Endometrium (tissue), 2 donors: ENCODE measurements around the gene PRSS33.

ENCODE experiments used
- FAIRE-seq: peaks from 2 replicates; lab custom pipeline; 2012; peaks lifted over from hg19 to GRCh38; lab: Jason Lieb, UNC
- donor health status: control.
- donor health status: control.

The PRSS33 gene

GRCh38 chr16:2798723-2799204 lies 11.4 kb upstream of the PRSS33 start:
- no peak for FAIRE-seq

GRCh38 chr16:2795395-2796143 lies 8.2 kb upstream of the PRSS33 start:
- no peak for FAIRE-seq

GRCh38 chr16:2792940-2793339 lies 5.6 kb upstream of the PRSS33 start:
- no peak for FAIRE-seq

- FAIRE-seq: no peak
Measured at GRCh38 chr16:2791174-2791573, 3.8 kb upstream of the PRSS33 start.

DNA sequence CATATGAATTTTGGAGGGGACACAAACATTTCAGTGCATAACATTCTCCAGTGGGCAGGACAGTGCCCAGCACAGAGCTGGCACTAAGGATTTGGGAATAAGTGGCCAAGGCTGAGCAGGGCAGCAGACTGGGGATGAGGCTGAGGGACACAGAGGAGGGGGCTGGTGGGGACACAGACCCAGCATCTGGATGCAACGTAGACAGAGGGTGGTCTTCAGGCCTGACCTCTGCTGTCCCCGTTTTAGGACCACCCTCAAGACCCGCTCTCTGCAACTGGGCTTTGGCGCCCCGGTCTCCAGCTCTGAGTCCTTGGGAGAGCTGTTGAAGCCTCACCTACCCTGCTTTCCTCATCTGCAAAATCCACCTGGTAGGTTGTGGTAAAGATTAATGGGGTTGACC lies 3.3 kb upstream of the PRSS33 start:
- FAIRE-seq: no peak

- no peak for FAIRE-seq
Measured at GRCh38 chr16:2787961-2788360, 601 bp upstream of the PRSS33 start.

GRCh38 chr16:2786826-2787151 lies 571 bp downstream of the PRSS33 start:
- no peak for FAIRE-seq

DNA sequence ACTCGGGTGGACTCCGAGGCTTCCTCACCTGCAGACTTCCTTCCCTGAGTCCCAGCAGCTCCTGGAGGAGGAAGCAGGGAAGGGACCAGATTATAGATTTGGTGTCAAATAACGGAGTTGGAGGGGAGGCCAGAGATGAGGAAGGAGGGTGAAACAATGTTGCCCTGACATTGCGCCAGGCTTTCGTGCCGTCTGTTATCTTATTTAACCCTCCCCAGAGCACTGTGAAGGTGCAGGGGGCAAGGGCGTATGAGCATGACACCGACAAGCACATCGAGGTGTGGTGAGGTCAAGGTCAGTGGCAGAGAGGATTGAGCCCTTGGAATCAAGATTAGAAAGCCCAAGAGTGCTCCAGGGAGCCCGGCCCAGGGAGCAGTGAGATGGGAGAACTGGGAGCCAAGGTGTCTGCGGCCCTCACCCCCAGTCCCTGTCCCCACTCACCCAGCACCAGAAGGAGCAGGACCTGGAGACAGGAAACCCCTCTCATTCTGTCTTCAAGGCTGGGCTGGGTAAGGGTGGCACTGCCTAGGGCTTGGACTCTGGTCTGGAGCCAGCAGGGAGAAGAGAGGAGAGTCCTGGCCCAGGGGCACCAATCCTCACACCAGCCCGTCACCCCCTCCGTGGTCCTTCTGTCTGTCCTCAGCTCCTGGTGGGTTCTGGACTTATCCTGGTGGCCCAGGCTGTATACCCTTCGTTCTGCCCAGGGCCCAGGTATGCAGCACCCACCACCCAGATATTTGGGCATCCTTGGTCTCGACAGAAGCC lies 1.1 kb downstream of the PRSS33 start:
- FAIRE-seq: no peak

DNA sequence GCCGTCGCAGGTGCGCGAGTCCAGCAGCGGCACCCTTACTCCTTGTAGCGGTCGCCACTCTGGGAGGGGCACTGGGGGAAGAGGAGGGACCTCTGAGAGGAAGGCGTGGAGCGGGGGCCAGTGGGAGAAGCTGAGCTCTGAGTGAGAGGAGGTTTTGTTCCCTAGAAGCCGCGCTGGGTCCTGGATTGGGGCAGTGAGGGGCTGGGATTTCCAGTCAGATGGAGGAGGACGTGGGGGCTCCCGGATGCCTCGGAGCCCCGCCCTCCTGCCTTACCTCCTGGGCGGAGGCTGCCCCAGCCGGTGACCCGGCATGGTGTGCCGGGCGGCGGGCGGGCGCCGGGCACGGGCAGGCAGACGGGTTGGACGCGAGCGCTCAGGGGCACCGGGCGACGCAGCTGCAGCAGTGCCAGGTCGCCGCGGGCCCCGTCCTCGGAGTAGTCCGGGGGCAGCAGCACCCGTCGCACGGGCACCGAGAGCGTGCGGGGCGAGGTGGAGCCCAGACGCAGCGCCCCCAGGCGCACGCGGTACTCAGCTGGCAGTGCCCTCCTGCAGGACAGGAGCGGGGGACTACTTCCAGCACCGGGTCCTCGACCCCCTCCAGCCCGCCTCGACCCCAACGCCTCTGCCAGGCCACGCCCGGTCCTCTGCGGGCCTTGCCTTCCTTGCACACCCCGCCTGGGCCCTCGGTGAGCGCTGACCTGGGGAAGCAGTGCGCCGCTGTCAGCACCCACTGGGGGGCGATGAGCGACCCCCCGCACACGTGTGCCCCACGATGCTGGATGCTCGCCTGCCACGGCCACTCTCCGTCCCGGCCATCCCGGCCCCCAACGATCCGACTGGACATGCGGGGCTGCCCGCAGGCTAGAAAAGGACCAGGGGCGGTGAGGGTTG lies 2.0 kb downstream of the PRSS33 start:
- FAIRE-seq: no peak

DNA sequence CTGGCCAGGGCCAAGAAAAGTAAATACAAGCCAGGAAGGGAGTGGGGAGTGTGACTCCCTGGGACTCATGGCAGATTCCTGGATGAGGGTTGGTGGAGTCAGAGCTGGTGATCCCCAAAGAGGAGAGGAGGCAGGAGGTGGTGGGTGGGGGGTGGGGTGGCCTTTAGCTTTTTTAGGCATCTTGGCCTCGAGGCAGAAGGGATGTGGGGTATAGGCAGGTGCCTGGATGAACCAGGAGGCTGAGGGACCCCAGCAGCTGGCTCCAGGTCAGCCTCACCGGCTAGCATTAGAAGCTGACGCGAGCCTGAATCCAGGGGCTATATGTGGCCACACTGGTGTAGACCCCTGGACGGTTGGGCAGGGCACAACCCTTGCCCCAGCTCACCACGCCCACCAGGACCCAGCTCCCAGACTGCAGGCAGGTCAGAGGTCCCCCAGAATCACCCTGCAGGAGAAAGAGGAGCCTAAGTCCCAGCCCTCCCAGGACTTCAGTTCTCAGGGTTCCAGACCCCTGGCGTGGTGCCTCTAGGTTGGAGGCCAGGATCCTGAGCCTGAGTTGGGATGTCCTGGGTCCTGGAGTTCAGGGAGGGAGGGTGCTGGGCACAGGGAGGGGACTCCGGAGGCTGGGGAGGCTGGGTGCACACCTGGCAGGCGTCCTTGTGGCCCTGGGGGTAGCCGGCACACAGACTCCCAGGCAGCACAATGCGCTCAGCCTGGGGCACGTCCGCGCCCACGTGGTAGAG lies 2.8 kb downstream of the PRSS33 start:
- FAIRE-seq: no peak

DNA sequence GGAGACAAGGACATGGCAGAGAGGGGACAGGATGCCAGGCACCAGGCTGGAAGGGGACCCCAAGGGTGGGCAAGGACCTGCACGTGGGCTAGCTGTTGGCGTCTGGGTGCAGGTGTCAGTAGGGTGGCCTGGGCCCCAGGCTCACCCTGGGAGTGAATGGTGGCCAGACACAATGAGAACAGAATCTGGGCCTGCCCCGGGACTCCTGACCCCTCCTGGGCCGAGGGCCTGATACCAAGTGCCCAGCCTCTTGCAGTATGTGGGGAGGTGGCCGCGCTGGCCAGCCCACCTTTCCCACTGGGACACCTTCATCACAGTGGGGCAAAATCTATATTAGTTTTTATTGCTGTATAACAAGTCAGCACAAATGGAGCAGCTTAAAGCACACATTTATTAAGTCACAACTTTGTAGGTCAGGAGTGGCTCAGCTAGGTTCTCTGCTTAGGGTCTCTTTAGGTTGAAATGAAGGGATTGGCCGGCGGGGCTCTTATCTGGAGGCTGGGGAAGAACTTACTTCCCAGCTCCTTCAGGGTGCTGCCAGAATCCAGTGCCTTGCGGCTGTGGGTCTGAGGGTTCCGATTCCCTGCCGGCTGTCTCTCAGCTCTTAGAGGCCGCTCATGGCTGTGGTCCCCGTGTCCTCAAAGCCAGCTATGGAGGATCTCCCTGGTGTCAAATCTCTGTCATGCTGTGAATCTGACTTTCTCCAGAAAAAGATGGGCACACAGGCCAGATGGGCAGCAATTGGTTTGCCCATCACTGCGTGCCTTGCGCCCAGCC lies 3.6 kb downstream of the PRSS33 start:
- no peak for FAIRE-seq

GRCh38 chr16:2782583-2783351 lies 4.6 kb downstream of the PRSS33 start:
- FAIRE-seq: no peak

- no peak for FAIRE-seq
Measured at GRCh38 chr16:2779978-2780898, 7.1 kb downstream of the PRSS33 start.

DNA sequence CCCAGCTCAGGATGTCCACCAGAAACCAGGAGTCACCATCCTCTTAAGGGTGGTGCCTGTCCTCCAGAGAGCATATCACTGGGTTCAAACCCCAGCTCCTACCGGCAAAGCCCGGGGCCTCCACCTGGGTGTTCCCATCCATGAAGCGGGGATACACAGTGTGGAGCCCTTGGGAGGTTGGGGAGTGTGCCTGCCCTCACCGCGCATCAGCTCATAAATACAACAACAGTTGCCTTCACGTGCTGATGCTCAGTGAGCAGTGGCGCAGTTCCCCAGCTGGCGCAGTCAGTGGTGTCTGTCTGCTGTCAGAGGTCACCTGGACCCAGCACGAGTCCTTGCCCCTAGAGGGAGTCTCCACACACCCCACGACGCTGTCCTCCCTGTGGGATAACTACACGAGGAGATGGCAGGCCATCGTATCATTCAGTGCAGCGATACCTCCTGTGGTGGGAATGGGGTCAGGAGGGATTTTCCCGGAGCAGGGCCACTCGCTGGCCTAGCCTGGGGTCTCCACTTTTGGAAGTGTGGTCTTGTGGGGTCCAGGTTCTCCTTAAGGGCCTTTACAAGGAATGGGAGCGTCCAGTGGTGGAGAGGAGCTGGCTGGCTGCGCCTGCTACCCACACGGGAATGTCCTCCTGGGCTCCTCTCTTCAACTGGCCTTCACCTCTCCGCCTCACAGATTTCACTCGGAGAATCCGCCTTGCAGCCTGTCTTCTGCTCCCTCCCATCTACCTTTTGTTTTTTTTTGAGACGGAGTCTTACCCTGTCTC lies 8.0 kb downstream of the PRSS33 start:
- FAIRE-seq: no peak

GRCh38 chr16:2778630-2778958 lies 8.8 kb downstream of the PRSS33 start:
- FAIRE-seq: no peak

DNA sequence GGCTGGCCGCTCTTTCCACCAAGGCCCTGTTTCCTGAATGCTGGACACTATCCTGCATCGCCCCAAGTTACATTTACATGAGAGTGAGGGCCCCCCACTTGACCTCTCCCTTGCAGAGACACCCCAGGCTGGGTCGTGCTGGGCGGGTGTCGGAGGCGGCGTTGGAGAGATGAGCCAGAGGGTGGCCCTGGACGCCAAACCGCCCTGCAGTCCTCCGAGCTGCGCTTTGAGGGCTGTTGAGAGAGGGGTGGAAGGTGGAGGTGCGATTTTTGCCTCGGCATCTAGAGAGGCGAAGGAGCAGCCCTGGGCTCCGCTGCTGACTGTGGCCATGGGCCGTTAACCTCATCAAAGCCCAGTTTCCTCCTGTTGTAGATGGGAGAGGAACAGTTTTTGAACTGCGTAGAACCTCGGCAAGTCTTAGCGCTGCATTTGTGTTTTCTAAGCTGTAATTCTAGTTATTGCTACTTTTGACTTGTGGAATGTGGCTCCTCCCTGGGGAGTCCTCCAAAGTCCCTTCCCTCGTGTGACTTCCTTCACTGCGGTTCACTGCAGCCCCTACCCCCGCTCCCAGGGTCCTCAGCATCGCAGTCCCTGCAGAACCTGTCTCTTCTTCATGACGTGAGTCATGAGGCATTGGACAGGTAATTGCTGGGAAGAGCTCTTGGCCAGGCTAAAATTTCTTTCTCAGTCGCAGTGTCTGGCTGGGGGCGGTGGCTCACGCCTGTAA lies 9.3 kb downstream of the PRSS33 start:
- FAIRE-seq: no peak

GRCh38 chr16:2777231-2777902 lies 10.0 kb downstream of the PRSS33 start, which contains the start of gene ELOB:
ELOB (minus strand) TSS chr16:2777280; CDS start chr16:2777239, 41 bp downstream.
- FAIRE-seq: no peak
